Upper lobe of right lung (tissue), 1 donor: ENCODE measurements around the gene CLSTN2. TPM values are rescaled to one million over a fixed set of nuclear protein-coding genes. Genes with fewer than 3 reads are reported as not detected.

Source experiments
- ATAC-seq: fragments of 200-7000 bp; cut with Tn5 transposase; one replicate; pipeline ENCODE4 v1.9.1; 2020; ENCODE audit warnings: mild to moderate bottlenecking, moderate library complexity
- DNase-seq: peaks from one replicate; pipeline ENCODE4 v3.0.0-alpha.2; 2020
- H3K27ac ChIP-seq: fragments of 200-600 bp; one replicate; pipeline ENCODE4 v1.8.0; 2022
- H3K27me3 ChIP-seq: fragments of 200-600 bp; one replicate; pipeline ENCODE4 v1.8.0; 2022; ENCODE audit warnings: mild to moderate bottlenecking
- H3K36me3 ChIP-seq: fragments of 200-600 bp; one replicate; pipeline ENCODE4 v1.8.0; 2022
- H3K4me1 ChIP-seq: fragments of 200-600 bp; one replicate; pipeline ENCODE4 v1.8.0; 2022
- H3K4me3 ChIP-seq: fragments of 200-600 bp; one replicate; pipeline ENCODE4 v1.8.0; 2022; ENCODE audit warnings: mild to moderate bottlenecking
- H3K9me3 ChIP-seq: fragments of 200-600 bp; one replicate; pipeline ENCODE4 v1.8.0; 2022
- CTCF ChIP-seq: fragments of 200-600 bp; IDR thresholded peaks from one replicate; pipeline ENCODE4 v1.8.0; 2022; ENCODE audit warnings: antibody characterized with exemption
- intact Hi-C: fragments of 100-400 bp; cut with DNase I; formaldehyde crosslinking; loops from one replicate; pipeline ENCODE4 v1.11.0; 2022
- total RNA-seq: library from RNA; stranded (reverse); fragmentation: NEBNext Ultra II Directional; extraction: Animal tissue kit (Norgen Biotek cat#: 25700); gene quantifications from one replicate; pipeline ENCODE4 v1.2.1, GENCODE V29; 2021
- donor health status: DM: no; HTN: yes; CAD: no; lungs with severe emphysema.

The CLSTN2 gene
- total RNA-seq, 1 donor from 2014 or later: 3.0 TPM

- intact Hi-C loops: no loop called here
- Histone ChIP-seq H3K4me3 (no peak overlapping the region), H3K36me3 (no peaks in the 10 kb centered on the region), H3K27ac (no peak overlapping the region), H3K9me3 (no peaks in the 10 kb centered on the region), H3K27me3 (no peaks in the 10 kb centered on the region), H3K4me1 (no peaks in the 10 kb centered on the region)
- DNase-seq: no peak
- no peak for TF ChIP-seq CTCF
- ATAC-seq: no peak
These were observed 664.0 kb downstream of the CLSTN2 start for GRCh38 chr3:140599009-140599408.

DNA sequence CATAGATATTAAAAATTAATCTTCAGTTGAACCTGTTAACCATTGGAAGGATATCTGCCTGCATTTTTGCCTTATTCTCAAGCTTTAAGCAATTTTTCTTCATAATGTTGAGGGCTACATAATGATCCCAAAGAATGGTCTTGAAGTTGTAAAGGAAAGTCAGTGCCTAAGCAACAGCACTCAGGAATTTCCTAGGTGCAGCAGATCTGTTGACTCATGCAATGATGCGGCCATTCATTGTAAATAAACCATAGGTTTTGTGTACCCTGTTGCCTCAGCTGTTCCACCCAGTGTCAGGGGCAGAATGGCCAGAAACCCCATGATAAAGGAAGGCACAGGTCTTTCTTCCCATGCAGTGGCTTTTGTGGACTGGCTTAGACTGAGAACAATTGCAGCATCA, 664.5 kb downstream of the CLSTN2 start:
- intact Hi-C loops: no loop called here
- Histone ChIP-seq H3K27me3 (no peaks in the 10 kb centered on the region), H3K36me3 (no peaks in the 10 kb centered on the region), H3K4me1 (no peaks in the 10 kb centered on the region), H3K9me3 (no peaks in the 10 kb centered on the region), H3K27ac (no peak overlapping the region), H3K4me3 (no peak overlapping the region)
- DNase-seq: no peak
- no peak for TF ChIP-seq CTCF
- ATAC-seq: no peak

DNA sequence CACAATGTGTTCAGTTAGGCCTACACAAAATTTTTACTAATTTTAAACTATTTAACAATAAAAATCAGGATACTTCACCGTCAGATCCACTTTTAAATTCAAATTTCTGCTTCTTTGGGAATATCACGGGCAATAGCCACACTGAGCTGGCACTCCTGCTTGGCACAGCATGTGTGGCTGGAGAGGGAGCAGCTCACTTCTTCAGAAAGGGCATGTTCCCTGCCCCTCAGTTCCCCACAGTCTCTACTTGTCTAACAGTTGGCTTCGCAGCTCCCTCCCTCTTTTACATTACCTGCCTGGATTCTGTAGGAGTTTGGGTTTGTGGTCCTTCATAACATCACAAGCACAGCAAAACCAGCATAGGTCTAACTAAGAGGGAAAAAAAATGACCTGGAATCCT, 666.9 kb downstream of the CLSTN2 start:
- no peak for TF ChIP-seq CTCF
- ATAC-seq: no peak

GRCh38 chr3:140602781-140603180, 667.8 kb downstream of the CLSTN2 start:
- no peaks in the 10 kb centered on the region for H3K27me3 ChIP-seq
- H3K36me3 ChIP-seq: no peaks in the 10 kb centered on the region
- no peak overlapping the region for H3K27ac ChIP-seq
- TF ChIP-seq CTCF: no peak
- no peak overlapping the region for H3K4me3 ChIP-seq
- no peaks in the 10 kb centered on the region for H3K9me3 ChIP-seq
- H3K4me1 ChIP-seq: no peaks in the 10 kb centered on the region
- intact Hi-C loops: no loop called here
- DNase-seq (no peak), ATAC-seq (no peak)

More for the DNA sequence above, 666.9 kb downstream of the CLSTN2 start:
- intact Hi-C loops: no loop called here
- H3K27ac ChIP-seq: no peak overlapping the region
- DNase-seq: no peak
- H3K36me3 ChIP-seq: no peaks in the 10 kb centered on the region
- H3K27me3 ChIP-seq: no peaks in the 10 kb centered on the region
- no peaks in the 10 kb centered on the region for H3K9me3 ChIP-seq
- no peaks in the 10 kb centered on the region for H3K4me1 ChIP-seq
- no peak overlapping the region for H3K4me3 ChIP-seq

- intact Hi-C loops: no loop called here
- Histone ChIP-seq H3K27ac (no peak overlapping the region), H3K4me1 (no peaks in the 10 kb centered on the region)
These were observed 668.8 kb downstream of the CLSTN2 start for GRCh38 chr3:140603766-140604165.

More at GRCh38 chr3:140603766-140604165, 668.8 kb downstream of the CLSTN2 start:
- H3K4me3 ChIP-seq: no peak overlapping the region
- ATAC-seq (no peak), DNase-seq (no peak)
- H3K36me3 ChIP-seq: no peaks in the 10 kb centered on the region
- no peaks in the 10 kb centered on the region for H3K9me3 ChIP-seq
- no peak for TF ChIP-seq CTCF
- H3K27me3 ChIP-seq: no peaks in the 10 kb centered on the region
